LoVo (cell line): ENCODE results near the gene MRPS25.
"Not testable (repeated sequence)": the region's sequence is repeated elsewhere in the genome, so short reads cannot be mapped to it uniquely, and the experiment has no call there.

Experiments used
- DNase-seq: peaks from one replicate; pipeline ENCODE4 v3.0.0-alpha.2; 2016; ENCODE audit warnings: low spot score

The MRPS25 gene

GRCh38 chr3:15043408-15044171, 21.5 kb downstream of the MRPS25 start:
- DNase-seq = no peak

GRCh38 chr3:15042936-15043335, 22.2 kb downstream of the MRPS25 start:
- no peak for DNase-seq

GRCh38 chr3:15041950-15042349, 23.2 kb downstream of the MRPS25 start:
- DNase-seq = no peak

GRCh38 chr3:15040844-15041243, 24.3 kb downstream of the MRPS25 start:
- no peak for DNase-seq

- DNase-seq = no peak
These were observed 26.8 kb downstream of the MRPS25 start for GRCh38 chr3:15038306-15038705.

DNA sequence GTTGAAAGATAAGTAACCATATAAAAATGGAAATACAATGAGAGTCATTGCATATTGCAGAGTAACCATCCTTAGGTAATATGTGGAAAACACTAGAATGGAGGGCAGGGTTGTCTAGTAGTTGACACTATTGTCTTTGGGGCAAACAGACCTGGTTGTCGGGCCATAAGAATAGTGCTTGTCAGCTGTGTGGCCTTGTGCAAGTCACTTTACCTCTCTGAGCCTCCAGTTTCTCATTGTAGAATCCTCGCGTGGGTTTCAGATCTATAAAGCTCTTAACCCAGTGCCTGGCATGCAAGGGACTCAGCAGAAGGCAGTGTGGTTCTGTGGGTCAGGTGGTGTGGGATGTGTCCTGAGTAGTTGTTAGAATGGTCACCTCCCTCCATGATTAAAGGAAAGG, 32.0 kb downstream of the MRPS25 start:
- no peak for DNase-seq

- no peak for DNase-seq
These were observed 32.5 kb downstream of the MRPS25 start for GRCh38 chr3:15032650-15033049.

GRCh38 chr3:15029625-15030024, 35.5 kb downstream of the MRPS25 start:
- DNase-seq = no peak

GRCh38 chr3:15023719-15024118, 41.4 kb downstream of the MRPS25 start:
- DNase-seq = no peak

GRCh38 chr3:15023249-15023648, 41.9 kb downstream of the MRPS25 start:
- DNase-seq = no peak

DNA sequence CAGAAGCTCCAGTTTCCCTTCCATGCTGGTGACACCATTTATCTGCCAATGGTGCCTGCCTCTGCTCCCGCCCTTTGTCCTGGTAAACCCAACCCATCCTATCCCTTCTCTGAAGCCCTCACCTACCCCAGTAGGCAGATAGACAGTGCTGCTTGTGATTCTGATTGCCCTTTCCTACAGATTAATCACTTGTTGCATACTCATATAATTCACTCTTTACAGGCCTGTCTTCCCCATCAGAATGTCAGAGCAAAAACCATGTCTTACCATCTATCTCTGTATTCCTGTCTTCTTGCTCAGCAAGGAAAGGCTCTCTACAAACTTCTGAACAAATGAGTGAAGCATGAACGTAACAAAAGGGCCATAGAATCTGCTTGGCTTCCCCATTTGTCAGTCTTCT, 47.9 kb downstream of the MRPS25 start:
- DNase-seq = no peak

DNA sequence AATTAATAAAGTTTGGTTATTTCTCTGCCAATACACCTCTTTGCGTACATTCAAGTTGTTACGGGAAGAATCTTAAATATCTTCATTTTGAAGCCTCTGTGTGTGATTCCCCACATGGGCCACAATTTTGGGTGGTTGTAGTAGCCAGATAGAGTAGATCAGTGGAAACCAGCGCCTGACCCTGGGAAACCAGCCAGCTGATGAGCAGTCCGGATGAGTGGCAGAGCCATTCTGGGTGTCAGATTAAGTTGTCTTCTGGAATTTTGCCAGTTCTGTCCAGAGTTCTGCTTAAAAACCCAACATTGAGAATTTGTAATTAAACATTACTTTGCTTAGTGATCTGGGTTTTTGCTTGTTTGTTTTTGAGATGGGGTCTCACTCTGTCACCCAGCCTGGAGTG, 49.7 kb downstream of the MRPS25 start:
- DNase-seq = no peak

DNA sequence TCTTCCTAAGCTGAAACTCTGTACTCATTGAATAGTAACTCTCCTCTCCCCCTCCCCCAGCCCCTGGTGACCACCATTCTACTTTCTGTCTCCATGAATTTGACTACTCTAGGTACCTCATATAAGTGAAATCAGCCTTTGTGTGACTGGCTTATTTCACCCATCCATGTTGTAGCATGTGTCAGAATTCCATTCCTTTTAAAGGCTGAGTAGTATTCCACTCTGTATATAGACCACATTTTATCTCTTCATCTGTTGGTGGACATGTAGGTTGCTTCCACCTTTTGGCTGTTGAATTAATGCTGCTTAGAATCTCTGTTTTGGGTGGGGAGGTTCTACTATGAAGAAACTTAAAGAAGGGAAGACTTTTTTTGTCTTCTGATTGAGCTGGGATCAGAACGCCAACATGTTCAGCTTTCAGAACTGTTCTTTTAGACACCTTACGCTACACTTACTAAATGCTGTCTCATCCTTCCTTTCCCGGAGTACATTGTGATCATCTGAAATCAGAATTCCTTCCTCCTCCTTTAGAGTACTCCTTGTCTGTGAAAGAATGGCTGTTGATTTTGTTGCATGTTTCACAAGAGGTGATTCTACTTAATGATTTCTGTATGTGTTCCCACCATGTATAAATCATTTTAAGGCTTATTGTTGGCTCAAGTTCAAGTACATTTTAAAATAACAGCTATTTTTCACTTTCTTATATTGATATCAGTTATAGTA, 50.3 kb downstream of the MRPS25 start:
- DNase-seq = no peak

DNA sequence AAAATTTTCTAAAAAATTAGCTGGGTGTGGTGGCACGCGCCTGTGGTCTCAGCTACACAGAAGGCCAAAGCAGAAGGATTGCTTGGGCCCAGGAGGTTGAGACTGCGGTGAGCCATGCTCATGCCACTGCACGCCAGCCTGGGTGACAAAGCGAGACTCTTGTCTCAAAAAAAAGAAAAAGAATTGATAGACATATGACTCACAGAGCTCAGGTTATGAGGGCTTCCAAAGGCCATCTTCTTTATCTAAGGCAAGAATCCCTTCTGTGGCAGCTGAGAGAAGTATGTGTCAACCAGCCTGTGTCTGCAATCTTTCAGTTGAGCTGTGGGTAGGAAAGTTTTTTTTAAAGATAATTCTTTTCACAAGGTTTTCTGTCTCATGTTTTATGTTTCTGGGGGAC, 53.9 kb downstream of the MRPS25 start:
- no peak for DNase-seq

GRCh38 chr3:15010664-15011063, 54.5 kb downstream of the MRPS25 start:
- DNase-seq = no peak

GRCh38 chr3:15009167-15009566, 55.9 kb downstream of the MRPS25 start:
- no peak for DNase-seq

- DNase-seq = no peak
These were observed 57.4 kb downstream of the MRPS25 start for GRCh38 chr3:15007681-15008141.

DNA sequence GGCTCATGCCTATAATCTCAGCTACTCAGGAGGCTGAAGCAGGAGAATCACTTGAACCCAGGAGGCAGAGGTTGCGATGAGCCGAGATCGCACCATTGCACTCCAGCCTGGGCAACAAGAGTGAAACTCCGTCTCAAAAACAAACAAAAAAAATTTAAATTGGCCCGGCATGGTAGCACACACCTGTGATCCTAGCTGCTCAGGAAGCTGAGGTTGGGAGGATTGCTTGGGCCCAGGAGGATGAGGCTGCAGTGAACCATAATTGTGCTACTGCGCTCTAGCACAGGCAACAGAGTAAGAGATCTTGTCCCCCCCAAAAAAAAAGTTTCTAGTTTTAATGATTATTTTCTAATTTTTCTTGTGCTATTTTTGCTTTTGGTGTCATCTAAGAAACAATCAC, 65.9 kb downstream of the MRPS25 start:
- DNase-seq = not testable (repeated sequence)
